ENCODE measurements around the gene ATE1. TPM values are rescaled to one million over a fixed set of nuclear protein-coding genes. Genes with fewer than 3 reads are reported as not detected.

The ATE1 gene
- polyA plus RNA-seq, 3 donors: 32.8 to 39.3 (median 34.6) TPM

- no peak for DNase-seq (ENCODE audit: extremely low read depth in 1 of 11, low read depth in 9 of 11, low spot score in 4 of 11)
These were observed 231.9 kb downstream of the ATE1 start for GRCh38 chr10:121695731-121696464.

DNA sequence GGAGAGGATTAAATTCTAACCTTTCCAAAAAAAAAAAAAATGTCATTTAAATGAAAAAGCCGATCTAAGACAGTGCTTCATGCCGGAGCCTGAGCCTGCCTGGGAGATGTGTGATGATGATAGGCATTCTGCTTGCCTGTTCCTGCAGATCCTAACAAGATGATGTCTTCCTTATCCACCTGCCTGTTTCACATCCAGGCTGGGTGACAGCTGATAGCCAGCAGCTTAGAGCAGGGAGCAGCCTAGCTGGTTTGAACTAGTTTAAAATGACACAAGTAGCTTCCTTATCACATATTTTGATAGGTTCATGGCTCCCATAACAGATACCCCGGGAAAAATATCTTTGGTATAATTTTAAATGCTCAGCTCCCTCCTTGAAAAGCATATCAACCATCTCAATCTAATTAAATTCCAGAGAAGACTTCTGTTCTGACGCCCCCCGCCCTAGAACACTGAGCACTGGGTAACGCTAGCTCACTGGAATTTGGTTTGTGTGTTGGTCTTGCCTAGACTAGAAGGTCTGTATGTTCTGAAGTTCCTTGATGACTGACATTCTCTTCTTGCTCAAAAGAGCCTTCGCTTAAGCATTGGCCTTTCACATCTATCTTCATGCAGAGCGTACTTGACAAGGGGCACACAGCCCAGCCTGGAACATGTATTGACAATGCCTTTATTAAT is 232.7 kb downstream of the ATE1 start:
- no peak for DNase-seq (ENCODE audit: extremely low read depth in 1 of 11, low read depth in 9 of 11, low spot score in 4 of 11)

- no peak for DNase-seq (ENCODE audit: extremely low read depth in 1 of 11, low read depth in 9 of 11, low spot score in 4 of 11)
These were observed 233.4 kb downstream of the ATE1 start for GRCh38 chr10:121694327-121694965.

- no peak for DNase-seq (ENCODE audit: extremely low read depth in 1 of 11, low read depth in 9 of 11, low spot score in 4 of 11)
These were observed 235.2 kb downstream of the ATE1 start for GRCh38 chr10:121692626-121693025.

- no peak for DNase-seq (ENCODE audit: extremely low read depth in 1 of 11, low read depth in 9 of 11, low spot score in 4 of 11)
These were observed 236.9 kb downstream of the ATE1 start for GRCh38 chr10:121690970-121691369.

Other genes starting within 250 kb of the ATE1 start
- gene NSMCE4A, start 47.2 kb upstream of the ATE1 start, polyA plus RNA-seq (ENCODE audit: insufficient read length in 3 of 3): 10 to 100 TPM; 67.0 to 89.9 (median 81.6) TPM
- 10 to 100 TPM; 42.0 to 55.4 (median 50.1) TPM for gene TACC2, start 61.1 kb upstream of the ATE1 start, polyA plus RNA-seq (ENCODE audit: insufficient read length in 3 of 3)

All from renal cortex interstitium (tissue), 11 donors.